AG09319 (cell line): Measurements from ENCODE around the gene ILF3.

ENCODE experiments used
- DNase-seq: peaks from one replicate; pipeline ENCODE4 v3.0.0-alpha.2; 2010; ENCODE audit warnings: low read depth; ENCODE audit errors: extremely low read depth
- TF ChIP-seq, protein P1 (sequence below): IDR thresholded peaks from 2 replicates; pipeline ENCODE4 v1.5.1; 2011; ENCODE audit warnings: low read depth, mild to moderate bottlenecking, inconsistent platforms, low read length, moderate library complexity

The ILF3 gene

DNA sequence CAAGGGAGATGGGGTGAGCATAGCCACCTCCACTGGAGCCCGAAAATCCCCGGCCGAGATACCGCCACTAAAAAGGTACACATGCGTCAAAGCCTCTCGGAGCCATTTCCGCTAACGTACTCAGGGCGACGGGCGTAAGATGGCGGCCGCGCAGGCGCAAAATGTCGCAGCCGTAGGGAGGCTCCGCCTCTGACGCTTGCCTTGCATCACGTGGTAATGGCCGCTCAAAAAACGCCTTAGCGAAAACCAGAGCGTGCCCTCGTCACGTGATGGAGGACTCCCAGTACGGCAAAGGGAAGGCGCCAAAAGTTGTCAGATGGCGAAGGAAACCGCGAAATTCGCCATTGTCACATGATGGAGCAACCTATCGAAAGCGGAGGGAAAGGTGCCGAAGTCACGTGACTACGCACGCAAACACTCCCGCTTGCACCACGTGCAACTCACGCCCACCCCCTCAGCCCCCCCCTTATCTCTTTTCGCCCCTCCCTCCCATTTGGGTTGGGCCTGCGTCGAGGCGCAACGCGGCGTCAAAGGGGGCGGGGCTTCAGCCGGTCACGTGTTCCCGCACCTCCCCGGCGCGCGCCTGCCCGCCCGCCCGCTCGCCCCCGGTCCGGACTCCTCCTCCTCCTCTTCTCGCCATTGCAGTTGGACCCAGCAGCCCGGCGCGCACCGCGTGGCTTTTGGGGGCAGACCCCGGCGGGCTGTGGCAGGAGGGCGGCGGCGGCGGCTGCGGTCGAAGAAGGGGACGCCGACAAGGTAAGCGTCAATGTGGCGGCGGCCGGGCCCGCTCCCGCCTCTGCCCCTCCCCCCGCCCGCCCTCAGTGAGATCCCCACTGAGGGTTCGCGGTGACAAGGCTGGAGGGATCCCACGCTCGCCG, at the start of gene ILF3:
Gene ILF3 (plus strand): TSS at position 615 of the 878 bp plus-strand sequence. CDS start 16,260 bp downstream, outside the sequence.
- TF ChIP-seq, protein P1, sequence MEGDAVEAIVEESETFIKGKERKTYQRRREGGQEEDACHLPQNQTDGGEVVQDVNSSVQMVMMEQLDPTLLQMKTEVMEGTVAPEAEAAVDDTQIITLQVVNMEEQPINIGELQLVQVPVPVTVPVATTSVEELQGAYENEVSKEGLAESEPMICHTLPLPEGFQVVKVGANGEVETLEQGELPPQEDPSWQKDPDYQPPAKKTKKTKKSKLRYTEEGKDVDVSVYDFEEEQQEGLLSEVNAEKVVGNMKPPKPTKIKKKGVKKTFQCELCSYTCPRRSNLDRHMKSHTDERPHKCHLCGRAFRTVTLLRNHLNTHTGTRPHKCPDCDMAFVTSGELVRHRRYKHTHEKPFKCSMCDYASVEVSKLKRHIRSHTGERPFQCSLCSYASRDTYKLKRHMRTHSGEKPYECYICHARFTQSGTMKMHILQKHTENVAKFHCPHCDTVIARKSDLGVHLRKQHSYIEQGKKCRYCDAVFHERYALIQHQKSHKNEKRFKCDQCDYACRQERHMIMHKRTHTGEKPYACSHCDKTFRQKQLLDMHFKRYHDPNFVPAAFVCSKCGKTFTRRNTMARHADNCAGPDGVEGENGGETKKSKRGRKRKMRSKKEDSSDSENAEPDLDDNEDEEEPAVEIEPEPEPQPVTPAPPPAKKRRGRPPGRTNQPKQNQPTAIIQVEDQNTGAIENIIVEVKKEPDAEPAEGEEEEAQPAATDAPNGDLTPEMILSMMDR, result no peak
- DNase-seq, result peak; percentile 100

DNA sequence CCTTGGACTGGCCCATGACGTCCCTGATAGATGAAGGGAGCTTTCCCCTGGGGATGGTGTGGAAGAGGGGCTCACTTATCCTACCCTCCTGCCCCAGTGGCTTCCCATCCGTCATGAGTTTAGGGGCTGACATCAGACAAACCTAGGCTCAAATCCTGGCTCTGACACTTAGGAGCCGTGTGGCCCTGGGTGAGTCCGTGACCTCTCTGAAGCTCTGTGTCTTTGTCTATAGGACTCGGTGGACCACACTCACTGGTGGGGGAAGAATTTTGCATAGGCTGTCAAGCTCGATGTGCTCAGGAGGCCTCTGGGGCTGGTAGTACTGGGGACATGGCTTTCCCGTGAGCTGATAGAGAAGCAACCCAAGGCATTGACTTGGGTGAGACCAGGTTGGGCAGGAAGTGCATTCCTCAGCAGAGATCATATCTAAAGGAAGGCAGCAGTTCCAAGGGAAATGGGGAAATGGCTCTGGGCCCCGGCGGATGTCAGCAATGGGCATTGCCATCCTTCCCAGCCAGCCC, 49.6 kb upstream of the ILF3 start:
- TF ChIP-seq, protein P1, result no peak
- no peak for DNase-seq

DNA sequence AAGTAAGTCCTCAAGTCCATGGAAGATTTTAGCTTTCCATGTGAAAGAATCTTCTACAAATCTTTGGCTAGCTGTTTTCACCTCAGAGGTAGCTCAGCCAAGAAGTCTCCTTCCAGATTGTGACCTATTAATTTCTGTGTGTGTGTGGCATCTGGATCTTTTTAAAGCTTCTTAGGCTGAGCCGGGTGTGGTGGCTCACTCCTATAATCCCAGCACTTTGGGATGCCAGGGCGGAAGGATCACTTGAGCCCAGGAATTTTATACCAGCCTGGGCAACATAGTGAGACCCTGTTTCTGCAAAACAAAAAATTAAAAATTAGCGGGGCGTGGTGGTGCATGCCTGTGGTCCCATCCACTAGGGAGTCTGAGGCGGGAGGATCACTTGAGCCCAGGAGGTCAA, 42.2 kb upstream of the ILF3 start:
- no peak for DNase-seq
- TF ChIP-seq, protein P1, result no peak

DNA sequence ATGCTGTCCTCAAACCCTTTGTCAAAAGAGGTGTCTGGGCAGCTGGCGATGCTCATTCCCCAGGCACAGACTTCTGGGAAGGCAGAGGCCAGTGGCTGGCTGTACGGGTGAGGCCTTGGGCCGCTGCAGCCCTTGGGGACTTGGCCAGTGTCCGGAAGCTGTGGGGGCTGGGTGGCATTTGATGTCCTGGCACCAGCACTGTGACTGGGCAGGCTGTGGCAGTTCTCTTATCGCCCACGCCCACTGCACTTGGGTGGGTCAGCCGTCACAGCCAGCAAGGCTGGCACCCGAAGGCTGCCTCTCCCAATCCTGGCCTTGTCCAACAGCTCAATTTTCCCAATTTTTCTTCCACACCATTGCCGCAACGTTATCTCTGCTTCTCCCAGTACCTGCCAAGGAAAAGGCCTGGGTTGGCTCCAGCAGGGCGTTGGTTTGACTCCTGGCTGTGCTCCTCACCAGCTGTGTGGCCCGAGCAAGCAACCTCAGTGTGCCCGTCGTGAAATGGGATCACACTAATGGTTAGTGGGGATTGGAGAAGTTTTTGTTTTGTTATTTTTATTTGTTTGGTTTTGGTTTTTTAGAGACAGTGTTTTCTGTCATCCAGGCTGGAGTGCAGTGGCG, 41.5 kb upstream of the ILF3 start:
- no peak for DNase-seq
- TF ChIP-seq, protein P1, result no peak

DNA sequence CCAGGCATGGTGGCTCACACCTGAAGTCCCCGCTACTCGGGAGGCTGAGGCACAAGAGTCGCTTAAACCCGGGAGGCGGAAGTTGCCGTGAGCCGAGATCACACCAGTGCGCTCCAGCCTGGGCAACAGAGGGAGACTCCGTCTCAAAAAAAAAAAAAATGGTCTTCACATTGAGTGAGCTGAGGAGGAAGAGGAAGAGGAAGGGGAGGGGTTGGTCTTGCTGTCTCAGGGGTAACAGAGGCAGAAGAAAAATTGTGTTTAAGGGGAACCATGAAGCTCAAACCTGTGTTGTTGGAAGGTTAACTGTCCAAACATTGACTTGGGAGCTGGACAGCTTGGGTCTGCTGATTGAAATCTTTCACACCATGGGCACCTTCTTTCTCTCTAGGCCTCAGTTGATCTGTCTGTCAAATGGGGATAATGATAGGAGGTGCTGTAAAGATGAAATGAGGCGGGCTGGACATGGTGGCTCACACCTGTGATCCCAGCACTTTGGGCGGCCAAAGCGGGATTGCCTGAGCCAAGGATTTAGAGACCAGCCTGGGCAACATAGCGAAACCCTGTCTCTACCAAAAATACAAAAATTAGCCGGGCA, 38.6 kb upstream of the ILF3 start:
- DNase-seq, result no peak
- TF ChIP-seq, protein P1, result no peak

DNA sequence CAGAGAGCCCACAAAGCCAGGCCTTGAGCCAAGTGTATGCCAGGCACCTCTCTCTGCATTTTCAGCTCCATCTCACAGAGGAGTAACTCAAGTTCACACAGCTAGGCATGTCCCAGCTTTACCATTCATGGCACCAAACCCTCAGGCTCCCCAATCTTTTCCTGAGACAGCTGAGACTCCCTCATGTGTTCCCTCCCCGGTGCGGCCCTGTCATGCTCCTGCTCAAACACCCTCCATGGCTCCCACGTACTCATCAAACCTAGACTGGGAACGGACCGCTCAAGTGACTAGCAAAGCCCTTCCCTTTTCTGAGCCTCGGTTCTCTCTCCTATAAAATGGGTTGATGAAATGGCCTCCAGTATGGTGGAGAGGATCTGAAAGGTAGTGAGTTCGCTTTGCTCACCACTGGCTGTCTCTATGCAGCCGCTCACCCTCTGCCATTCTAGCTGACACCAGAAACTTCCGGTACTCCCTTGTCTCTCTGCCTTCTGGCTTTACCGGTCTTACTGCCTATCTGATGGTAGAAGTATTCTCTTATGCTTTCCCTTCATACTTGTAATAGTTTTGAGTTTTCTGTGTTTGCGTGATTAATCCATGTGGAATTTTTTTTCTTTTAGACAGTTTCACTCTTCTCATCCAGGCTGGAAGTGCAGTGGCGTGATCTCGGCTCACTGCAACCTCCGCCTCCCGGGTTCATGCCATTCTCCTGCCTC, 36.6 kb upstream of the ILF3 start:
- TF ChIP-seq, protein P1, result no peak
- DNase-seq, result no peak
